Prostate gland (tissue), 2 donors: ENCODE results near the gene RBM20. TPM values are rescaled to one million over a fixed set of nuclear protein-coding genes. Genes with fewer than 3 reads are reported as not detected.

Source experiments
- DNase-seq: peaks from one replicate; pipeline ENCODE4 v3.0.0-alpha.2; 2019; ENCODE audit warnings: low spot score
- H3K27ac ChIP-seq, 2 donors: fragments of 200-600 bp; sonication (generic); 2 replicates each; pipeline ENCODE4 v1.5.1; 2017 to 2019
- H3K27me3 ChIP-seq: fragments of 200-600 bp; sonication (generic); replicated peaks from 2 replicates; pipeline ENCODE4 v1.5.1; 2019; ENCODE audit not compliant: insufficient read depth
- H3K36me3 ChIP-seq, 2 donors: fragments of 200-600 bp; sonication (generic); 1 replicate in 1 of 2; 2 replicates in 1 of 2; pipeline versions ENCODE4 v1.5.1 to v1.8.1; 2017 to 2019
- H3K4me1 ChIP-seq: fragments of 200-600 bp; sonication (generic); replicated peaks from 2 replicates; pipeline ENCODE4 v1.5.1; 2019
- H3K4me3 ChIP-seq, 2 donors: fragments of 200-600 bp; sonication (generic); 2 replicates each; pipeline ENCODE4 v1.5.1; 2017 to 2019
- H3K9me3 ChIP-seq: fragments of 200-600 bp; sonication (generic); 2 replicates; pipeline ENCODE4 v1.5.1; 2017
- POLR2A ChIP-seq: fragments of 450-650 bp; IDR thresholded peaks from one replicate; pipeline ENCODE4 v1.6.1; 2016; ENCODE audit warnings: antibody characterized with exemption, mild to moderate bottlenecking
- POLR2AphosphoS5 ChIP-seq: sonication (generic); formaldehyde crosslinking; IDR thresholded peaks from one replicate; pipeline ENCODE4 v1.6.1; 2017; ENCODE audit warnings: antibody characterized with exemption
- WGBS: methylation state at CpG from one replicate; pipeline ENCODE4 v1.1.5; 2018; 5-methylcytosine and 5-hydroxymethylcytosine counted together
- intact Hi-C: fragments of 100-400 bp; cut with DNase I; formaldehyde crosslinking; loops from one replicate; pipeline ENCODE4 v1.14.2; 2022
- total RNA-seq, 2 donors: library from RNA; depleted of rRNA; stranded (reverse); fragments of >200 nt; gene quantifications; one replicate each; pipeline ENCODE4 v1.1.0, GENCODE V29; 2016
- TF ChIP-seq, protein P1 (sequence below), 4 experiments: fragments of 200-600 bp in 2 of 4; fragments of 450-650 bp in 2 of 4; sonication (generic) in 2 of 4; IDR thresholded peaks; 1 replicate in 3 of 4; 2 replicates in 1 of 4; pipeline ENCODE4 v1.5.1; 2016 to 2019; ENCODE audit warnings: antibody characterized with exemption in 4 of 4, mild to moderate bottlenecking in 2 of 4, moderate library complexity in 2 of 4

RBM20 gene
- total RNA-seq, 2 donors from 2014 or later, result 0.41 to 2.8 TPM

DNA sequence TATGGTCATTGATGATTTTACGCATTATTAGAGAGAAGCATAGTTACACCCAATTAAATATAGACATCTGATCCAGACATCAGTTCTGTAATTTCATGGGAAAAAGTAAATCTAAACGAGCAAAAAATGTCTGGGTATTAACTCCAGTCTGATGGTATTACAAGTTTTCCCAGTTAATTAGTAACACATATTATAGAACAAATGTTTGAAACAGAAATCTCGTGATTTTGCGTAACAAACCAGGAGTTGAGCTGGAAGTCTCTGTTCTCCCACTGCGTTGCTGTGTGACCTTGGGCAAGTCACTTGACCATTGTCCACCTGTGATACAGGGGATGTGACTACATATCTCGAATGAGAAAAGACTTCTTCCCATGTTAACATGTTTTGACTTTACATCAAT is 43.3 kb downstream of the RBM20 start:
- no peak overlapping the region for H3K27ac ChIP-seq
- no peak for DNase-seq
- TF ChIP-seq POLR2AphosphoS5, result no peak
- TF ChIP-seq, protein P1, sequence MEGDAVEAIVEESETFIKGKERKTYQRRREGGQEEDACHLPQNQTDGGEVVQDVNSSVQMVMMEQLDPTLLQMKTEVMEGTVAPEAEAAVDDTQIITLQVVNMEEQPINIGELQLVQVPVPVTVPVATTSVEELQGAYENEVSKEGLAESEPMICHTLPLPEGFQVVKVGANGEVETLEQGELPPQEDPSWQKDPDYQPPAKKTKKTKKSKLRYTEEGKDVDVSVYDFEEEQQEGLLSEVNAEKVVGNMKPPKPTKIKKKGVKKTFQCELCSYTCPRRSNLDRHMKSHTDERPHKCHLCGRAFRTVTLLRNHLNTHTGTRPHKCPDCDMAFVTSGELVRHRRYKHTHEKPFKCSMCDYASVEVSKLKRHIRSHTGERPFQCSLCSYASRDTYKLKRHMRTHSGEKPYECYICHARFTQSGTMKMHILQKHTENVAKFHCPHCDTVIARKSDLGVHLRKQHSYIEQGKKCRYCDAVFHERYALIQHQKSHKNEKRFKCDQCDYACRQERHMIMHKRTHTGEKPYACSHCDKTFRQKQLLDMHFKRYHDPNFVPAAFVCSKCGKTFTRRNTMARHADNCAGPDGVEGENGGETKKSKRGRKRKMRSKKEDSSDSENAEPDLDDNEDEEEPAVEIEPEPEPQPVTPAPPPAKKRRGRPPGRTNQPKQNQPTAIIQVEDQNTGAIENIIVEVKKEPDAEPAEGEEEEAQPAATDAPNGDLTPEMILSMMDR (IDR thresholded peaks at IDR 0.05), result no peak
- TF ChIP-seq POLR2A, result no peak

DNA sequence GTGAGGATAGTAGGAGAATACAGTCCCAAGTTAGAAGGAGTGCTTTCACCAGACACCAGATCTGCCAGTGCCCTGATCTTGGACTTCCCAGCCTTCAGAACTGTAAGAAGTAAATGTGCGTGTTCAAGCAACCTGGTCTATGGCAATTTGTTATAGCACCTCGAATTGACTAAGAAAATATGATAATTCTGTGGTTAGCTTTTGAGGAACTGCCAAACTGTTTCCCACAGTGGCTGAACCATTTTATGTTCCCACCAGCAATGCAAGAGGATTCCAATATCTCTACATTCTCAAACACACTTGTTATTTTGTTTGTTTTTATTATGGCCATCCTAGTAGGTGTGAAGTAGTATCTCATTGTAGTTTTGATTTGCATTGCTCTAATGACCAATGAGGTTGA is 47.0 kb downstream of the RBM20 start:
- H3K27me3 ChIP-seq, result no peaks in the 10 kb centered on the region
- 86% methylated on average over 2 of the region's 2 CpGs for WGBS
- no peak overlapping the region for H3K4me3 ChIP-seq
- TF ChIP-seq, protein P1 (IDR thresholded peaks at IDR 0.05), result no peak
- TF ChIP-seq POLR2A, result no peak
- TF ChIP-seq POLR2AphosphoS5, result no peak
- intact Hi-C loops, result no loop called here
- no peak overlapping the region for H3K27ac ChIP-seq
- H3K4me1 ChIP-seq, result no peaks in the 10 kb centered on the region
- H3K36me3 ChIP-seq, result no peaks in the 10 kb centered on the region
- no peak for DNase-seq
- no peaks in the 10 kb centered on the region for H3K9me3 ChIP-seq

More for the DNA sequence above, 43.3 kb downstream of the RBM20 start:
- no peak overlapping the region for H3K4me3 ChIP-seq
- H3K36me3 ChIP-seq, result no peaks in the 10 kb centered on the region
- intact Hi-C loops, result no loop called here
- no peaks in the 10 kb centered on the region for H3K27me3 ChIP-seq
- no peaks in the 10 kb centered on the region for H3K4me1 ChIP-seq
- 76% methylated on average over 6 of the region's 6 CpGs for WGBS
- H3K9me3 ChIP-seq, result no peaks in the 10 kb centered on the region

DNA sequence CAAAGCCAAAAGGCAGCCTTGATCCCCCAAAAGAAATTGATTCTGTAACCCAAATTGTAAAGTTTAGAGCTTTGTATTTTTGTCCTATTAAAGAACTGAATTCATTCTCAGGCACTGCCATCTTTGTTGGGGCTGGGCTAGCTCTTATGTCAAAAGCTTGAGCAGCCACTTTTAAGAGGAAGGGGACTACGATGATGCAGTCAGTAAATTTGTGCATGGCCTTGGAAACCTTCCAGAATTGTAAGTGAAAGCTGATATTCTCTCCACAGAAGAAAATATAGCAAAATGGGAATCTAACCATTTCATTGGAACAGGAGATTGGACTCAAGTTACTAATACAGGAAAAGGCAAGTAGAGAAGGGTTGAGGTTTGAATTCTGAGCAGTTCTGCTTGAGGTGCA is 50.1 kb downstream of the RBM20 start:
- intact Hi-C loops, result no loop called here
- H3K36me3 ChIP-seq, result no peaks in the 10 kb centered on the region
- no peaks in the 10 kb centered on the region for H3K9me3 ChIP-seq
- DNase-seq, result no peak
- TF ChIP-seq, protein P1 (IDR thresholded peaks at IDR 0.05), result no peak
- TF ChIP-seq POLR2AphosphoS5 (no peak), POLR2A (no peak)
- no peaks in the 10 kb centered on the region for H3K27me3 ChIP-seq
- no peak overlapping the region for H3K27ac ChIP-seq
- no peaks in the 10 kb centered on the region for H3K4me1 ChIP-seq
- no peak overlapping the region for H3K4me3 ChIP-seq
- 26% methylated on average over 1 of the region's 1 CpG for WGBS

DNA sequence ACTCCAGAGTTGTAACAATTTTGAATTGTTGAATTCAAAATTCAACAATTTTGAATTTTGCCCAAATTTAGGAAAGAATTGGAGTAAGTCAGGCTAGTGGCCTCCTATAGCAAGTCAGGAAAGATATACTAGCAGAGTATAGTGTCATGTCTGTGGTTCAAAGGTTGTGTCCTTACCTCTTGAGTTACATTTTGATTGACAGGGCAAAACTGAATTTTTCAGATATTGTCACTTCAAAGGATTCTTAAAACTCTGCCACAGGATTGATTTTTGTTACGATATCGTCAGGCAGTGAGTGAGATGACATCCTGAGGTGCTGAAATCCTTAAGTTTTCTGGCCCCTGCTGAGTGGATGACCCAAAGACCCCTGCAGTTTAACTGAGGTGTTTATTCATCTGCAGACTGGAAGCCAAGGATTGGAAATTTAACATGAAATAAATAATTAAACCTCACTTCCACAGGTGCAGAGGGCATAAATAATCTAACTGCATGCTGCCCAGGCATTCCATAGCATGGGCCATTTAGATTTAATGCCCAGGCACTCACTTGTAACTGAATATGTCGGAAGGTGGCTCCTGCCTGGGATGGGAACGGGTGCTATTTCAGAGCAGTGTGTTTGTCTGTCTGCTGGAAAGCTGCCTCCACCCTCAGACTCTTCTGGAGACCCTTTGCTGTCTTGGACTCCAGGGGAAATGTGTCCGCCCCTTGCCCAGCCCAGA is 50.8 kb downstream of the RBM20 start:
- Histone ChIP-seq H3K36me3 (no peaks in the 10 kb centered on the region), H3K9me3 (no peaks in the 10 kb centered on the region), H3K27me3 (no peaks in the 10 kb centered on the region), H3K4me1 (no peaks in the 10 kb centered on the region), H3K4me3 (no peak overlapping the region), H3K27ac (no peak overlapping the region)
- WGBS, result 72% methylated on average over 5 of the region's 5 CpGs
- DNase-seq, result no peak
- TF ChIP-seq POLR2A (no peak), POLR2AphosphoS5 (no peak)
- TF ChIP-seq, protein P1 (IDR thresholded peaks at IDR 0.05), result no peak
- intact Hi-C loops, result no loop called here

DNA sequence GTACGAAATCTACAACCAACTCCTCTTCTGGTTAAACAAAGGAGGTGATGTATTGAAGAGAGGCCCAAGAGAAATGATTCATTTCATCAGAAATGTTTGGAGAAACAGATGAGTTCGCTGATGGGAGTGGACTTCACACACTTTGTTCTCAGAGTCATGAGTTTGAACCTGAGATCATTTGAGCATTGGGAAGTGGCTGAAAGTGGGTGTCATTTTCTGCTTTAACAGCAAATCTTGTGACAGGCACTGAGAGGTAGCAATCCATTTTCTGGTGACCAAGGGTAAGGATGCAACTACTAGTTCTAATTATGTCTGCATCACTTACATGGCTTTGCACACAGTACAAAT is 51.4 kb downstream of the RBM20 start:
- no peak for DNase-seq
- Histone ChIP-seq H3K9me3 (no peaks in the 10 kb centered on the region), H3K36me3 (no peaks in the 10 kb centered on the region), H3K27ac (no peak overlapping the region), H3K4me1 (no peaks in the 10 kb centered on the region), H3K4me3 (no peak overlapping the region), H3K27me3 (no peaks in the 10 kb centered on the region)
- no peak for TF ChIP-seq POLR2AphosphoS5
- intact Hi-C loops, result no loop called here
- 86% methylated on average over 2 of the region's 2 CpGs for whole genome bisulfite sequencing
